Femur (tissue), 1 donor: Measurements from ENCODE around the gene USH1G.
"Not testable (repeated sequence)": the region's sequence is repeated elsewhere in the genome, so short reads cannot be mapped to it uniquely, and the experiment has no call there.

Experiments
- DNase-seq: peaks from one replicate; pipeline ENCODE4 v3.0.0-alpha.2; 2017

USH1G gene

GRCh38 chr17:74922694-74923537, at the start of gene USH1G:
TSS of gene USH1G (minus strand) at chr17:74923255. CDS start at chr17:74923073, 182 bp downstream.
- no peak for DNase-seq

GRCh38 chr17:74972107-74972972, 49.3 kb upstream of the USH1G start, which contains the start of gene HID1:
TSS of gene HID1 (minus strand) at chr17:74972759. CDS start at chr17:74972656, 103 bp downstream.
- DNase-seq: peak; percentile 60

GRCh38 chr17:74971842-74972106, 48.7 kb upstream of the USH1G start:
- no peak for DNase-seq

- DNase-seq: no peak
Observed at GRCh38 chr17:74971069-74971841, 48.2 kb upstream of the USH1G start.

- DNase-seq: no peak
Observed at GRCh38 chr17:74970395-74970794, 47.3 kb upstream of the USH1G start.

GRCh38 chr17:74969501-74969900, 46.4 kb upstream of the USH1G start:
- DNase-seq: not testable (repeated sequence)

- DNase-seq: no peak
Observed at GRCh38 chr17:74968361-74968780, 45.3 kb upstream of the USH1G start.

GRCh38 chr17:74964988-74965622, 42.0 kb upstream of the USH1G start:
- DNase-seq: no peak

- no peak for DNase-seq
Observed at GRCh38 chr17:74964246-74964761, 41.2 kb upstream of the USH1G start.

- DNase-seq: no peak
Observed at GRCh38 chr17:74963656-74964055, 40.6 kb upstream of the USH1G start.

- no peak for DNase-seq
Observed at GRCh38 chr17:74962622-74963394, 39.8 kb upstream of the USH1G start.

- DNase-seq: peak; percentile 92
Observed at GRCh38 chr17:74961657-74962350, 38.7 kb upstream of the USH1G start.

- DNase-seq: no peak
Observed at GRCh38 chr17:74960570-74961342, 37.7 kb upstream of the USH1G start.

- DNase-seq: no peak
Observed at GRCh38 chr17:74959826-74960515, 36.9 kb upstream of the USH1G start.

GRCh38 chr17:74957935-74958740, 35.1 kb upstream of the USH1G start:
- peak; percentile 80 for DNase-seq

- DNase-seq: no peak
Observed at GRCh38 chr17:74956093-74956492, 33.0 kb upstream of the USH1G start.

- no peak for DNase-seq
Observed at GRCh38 chr17:74954665-74955421, 31.8 kb upstream of the USH1G start.

- DNase-seq: no peak
Observed at GRCh38 chr17:74954115-74954514, 31.1 kb upstream of the USH1G start.
